ENCODE results near the gene TNP1. TPM values are rescaled to one million over a fixed set of nuclear protein-coding genes. Genes with fewer than 3 reads are reported as not detected.

The TNP1 gene
- total and polyA plus RNA-seq, 4 donors = not detected

DNA sequence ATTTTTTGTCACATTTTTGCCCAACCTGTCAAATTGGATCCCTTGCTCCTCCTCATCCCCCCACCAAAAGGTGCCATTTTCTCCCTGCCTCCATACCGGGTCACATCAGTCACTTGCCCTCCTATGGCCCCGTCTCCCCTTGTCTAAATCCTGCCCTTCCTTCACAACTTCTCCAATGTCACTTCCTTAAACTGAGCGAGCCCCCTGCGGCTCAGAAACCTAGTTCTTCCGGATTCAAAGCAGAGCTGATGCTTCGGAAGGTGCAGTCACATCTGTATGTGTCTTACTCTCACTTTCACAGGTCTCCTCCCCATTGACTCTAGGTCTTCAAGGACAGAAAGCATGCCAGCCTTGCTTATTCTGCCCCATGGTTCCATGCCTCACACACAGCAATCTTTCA lies 22.1 kb downstream of the TNP1 start:
- WGBS = 81% methylated on average over 6 of the region's 6 CpGs
- no peaks in the 10 kb centered on the region for H3K27me3 ChIP-seq (ENCODE audit: control insufficient read depth in 4 of 4, insufficient read depth in 4 of 4, low read length in 3 of 4)
- no peak for DNase-seq (ENCODE audit: low spot score)
- H3K27ac ChIP-seq (ENCODE audit: low read depth in 1 of 2, low read length in 2 of 2) = no peak overlapping the region
- no peaks in the 10 kb centered on the region for H3K36me3 ChIP-seq (ENCODE audit: control insufficient read depth in 4 of 4, insufficient read depth in 3 of 4, low read depth in 1 of 4, low read length in 3 of 4)
- no peak for TF ChIP-seq RAD21 (IDR thresholded peaks at IDR 0.05)
- TF ChIP-seq, protein P1, sequence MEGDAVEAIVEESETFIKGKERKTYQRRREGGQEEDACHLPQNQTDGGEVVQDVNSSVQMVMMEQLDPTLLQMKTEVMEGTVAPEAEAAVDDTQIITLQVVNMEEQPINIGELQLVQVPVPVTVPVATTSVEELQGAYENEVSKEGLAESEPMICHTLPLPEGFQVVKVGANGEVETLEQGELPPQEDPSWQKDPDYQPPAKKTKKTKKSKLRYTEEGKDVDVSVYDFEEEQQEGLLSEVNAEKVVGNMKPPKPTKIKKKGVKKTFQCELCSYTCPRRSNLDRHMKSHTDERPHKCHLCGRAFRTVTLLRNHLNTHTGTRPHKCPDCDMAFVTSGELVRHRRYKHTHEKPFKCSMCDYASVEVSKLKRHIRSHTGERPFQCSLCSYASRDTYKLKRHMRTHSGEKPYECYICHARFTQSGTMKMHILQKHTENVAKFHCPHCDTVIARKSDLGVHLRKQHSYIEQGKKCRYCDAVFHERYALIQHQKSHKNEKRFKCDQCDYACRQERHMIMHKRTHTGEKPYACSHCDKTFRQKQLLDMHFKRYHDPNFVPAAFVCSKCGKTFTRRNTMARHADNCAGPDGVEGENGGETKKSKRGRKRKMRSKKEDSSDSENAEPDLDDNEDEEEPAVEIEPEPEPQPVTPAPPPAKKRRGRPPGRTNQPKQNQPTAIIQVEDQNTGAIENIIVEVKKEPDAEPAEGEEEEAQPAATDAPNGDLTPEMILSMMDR (IDR thresholded peaks at IDR 0.05; ENCODE audit: low read depth, low read length, missing input control) = no peak
- TF ChIP-seq, protein P2, sequence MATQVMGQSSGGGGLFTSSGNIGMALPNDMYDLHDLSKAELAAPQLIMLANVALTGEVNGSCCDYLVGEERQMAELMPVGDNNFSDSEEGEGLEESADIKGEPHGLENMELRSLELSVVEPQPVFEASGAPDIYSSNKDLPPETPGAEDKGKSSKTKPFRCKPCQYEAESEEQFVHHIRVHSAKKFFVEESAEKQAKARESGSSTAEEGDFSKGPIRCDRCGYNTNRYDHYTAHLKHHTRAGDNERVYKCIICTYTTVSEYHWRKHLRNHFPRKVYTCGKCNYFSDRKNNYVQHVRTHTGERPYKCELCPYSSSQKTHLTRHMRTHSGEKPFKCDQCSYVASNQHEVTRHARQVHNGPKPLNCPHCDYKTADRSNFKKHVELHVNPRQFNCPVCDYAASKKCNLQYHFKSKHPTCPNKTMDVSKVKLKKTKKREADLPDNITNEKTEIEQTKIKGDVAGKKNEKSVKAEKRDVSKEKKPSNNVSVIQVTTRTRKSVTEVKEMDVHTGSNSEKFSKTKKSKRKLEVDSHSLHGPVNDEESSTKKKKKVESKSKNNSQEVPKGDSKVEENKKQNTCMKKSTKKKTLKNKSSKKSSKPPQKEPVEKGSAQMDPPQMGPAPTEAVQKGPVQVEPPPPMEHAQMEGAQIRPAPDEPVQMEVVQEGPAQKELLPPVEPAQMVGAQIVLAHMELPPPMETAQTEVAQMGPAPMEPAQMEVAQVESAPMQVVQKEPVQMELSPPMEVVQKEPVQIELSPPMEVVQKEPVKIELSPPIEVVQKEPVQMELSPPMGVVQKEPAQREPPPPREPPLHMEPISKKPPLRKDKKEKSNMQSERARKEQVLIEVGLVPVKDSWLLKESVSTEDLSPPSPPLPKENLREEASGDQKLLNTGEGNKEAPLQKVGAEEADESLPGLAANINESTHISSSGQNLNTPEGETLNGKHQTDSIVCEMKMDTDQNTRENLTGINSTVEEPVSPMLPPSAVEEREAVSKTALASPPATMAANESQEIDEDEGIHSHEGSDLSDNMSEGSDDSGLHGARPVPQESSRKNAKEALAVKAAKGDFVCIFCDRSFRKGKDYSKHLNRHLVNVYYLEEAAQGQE (IDR thresholded peaks at IDR 0.05) = no peak
- TF ChIP-seq, protein P3, sequence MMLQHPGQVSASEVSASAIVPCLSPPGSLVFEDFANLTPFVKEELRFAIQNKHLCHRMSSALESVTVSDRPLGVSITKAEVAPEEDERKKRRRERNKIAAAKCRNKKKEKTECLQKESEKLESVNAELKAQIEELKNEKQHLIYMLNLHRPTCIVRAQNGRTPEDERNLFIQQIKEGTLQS (IDR thresholded peaks at IDR 0.05) = no peak
- no peak for TF ChIP-seq NR2F2 (IDR thresholded peaks at IDR 0.05)
- TF ChIP-seq TAF1 (conservative IDR thresholded peaks at IDR 0.05) = no peak
- TF ChIP-seq HNF4G (IDR thresholded peaks at IDR 0.05) = no peak
- no peak for TF ChIP-seq SP1 (IDR thresholded peaks at IDR 0.05)
- no peak for TF ChIP-seq FOXA1 (IDR thresholded peaks at IDR 0.05)
- no peak for TF ChIP-seq RXRA (IDR thresholded peaks at IDR 0.05)
- no peak for TF ChIP-seq YY1 (IDR thresholded peaks at IDR 0.05)
- TF ChIP-seq GABPA (IDR thresholded peaks at IDR 0.05 in 1 of 2, conservative IDR thresholded peaks at IDR 0.05 in 1 of 2) = no peak
- TF ChIP-seq, protein P4, sequence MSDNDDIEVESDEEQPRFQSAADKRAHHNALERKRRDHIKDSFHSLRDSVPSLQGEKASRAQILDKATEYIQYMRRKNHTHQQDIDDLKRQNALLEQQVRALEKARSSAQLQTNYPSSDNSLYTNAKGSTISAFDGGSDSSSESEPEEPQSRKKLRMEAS (IDR thresholded peaks at IDR 0.05) = no peak
- TF ChIP-seq, protein P5, sequence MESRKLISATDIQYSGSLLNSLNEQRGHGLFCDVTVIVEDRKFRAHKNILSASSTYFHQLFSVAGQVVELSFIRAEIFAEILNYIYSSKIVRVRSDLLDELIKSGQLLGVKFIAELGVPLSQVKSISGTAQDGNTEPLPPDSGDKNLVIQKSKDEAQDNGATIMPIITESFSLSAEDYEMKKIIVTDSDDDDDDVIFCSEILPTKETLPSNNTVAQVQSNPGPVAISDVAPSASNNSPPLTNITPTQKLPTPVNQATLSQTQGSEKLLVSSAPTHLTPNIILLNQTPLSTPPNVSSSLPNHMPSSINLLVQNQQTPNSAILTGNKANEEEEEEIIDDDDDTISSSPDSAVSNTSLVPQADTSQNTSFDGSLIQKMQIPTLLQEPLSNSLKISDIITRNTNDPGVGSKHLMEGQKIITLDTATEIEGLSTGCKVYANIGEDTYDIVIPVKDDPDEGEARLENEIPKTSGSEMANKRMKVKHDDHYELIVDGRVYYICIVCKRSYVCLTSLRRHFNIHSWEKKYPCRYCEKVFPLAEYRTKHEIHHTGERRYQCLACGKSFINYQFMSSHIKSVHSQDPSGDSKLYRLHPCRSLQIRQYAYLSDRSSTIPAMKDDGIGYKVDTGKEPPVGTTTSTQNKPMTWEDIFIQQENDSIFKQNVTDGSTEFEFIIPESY (IDR thresholded peaks at IDR 0.05) = no peak
- H3K4me1 ChIP-seq (ENCODE audit: control insufficient read depth in 4 of 4, insufficient read depth in 4 of 4, low read length in 3 of 4) = no peaks in the 10 kb centered on the region
- H3K4me3 ChIP-seq (ENCODE audit: low read depth in 1 of 3, low read length in 3 of 3) = no peak overlapping the region
- no peaks in the 10 kb centered on the region for H3K9me3 ChIP-seq (ENCODE audit: control insufficient read depth in 4 of 4, low read length in 3 of 4)
- no peak overlapping the region for H3K9ac ChIP-seq (ENCODE audit: low read depth in 1 of 2, low read length in 2 of 2)

DNA sequence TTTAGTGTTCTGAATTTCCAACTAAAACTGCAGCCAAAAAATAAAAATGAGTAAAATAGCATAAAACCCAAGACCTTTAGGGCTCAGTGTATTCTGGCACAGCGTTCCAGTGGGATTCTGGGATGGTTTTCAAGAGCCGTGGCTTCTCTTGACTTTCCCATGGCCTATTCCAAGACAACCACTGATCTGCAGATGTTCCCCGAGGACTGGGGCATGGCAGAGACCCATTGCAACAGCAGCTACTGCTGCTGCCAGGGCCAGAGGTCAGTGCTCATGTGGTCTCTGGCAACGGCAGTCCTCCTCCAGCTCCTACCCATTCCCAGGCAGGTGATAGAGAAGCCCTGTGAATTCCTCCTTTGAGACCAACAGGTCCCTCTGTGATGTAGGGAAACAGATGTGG lies 26.8 kb downstream of the TNP1 start:
- 46% methylated on average over 4 of the region's 4 CpGs for WGBS
- TF ChIP-seq NR2F2 (IDR thresholded peaks at IDR 0.05) (peak; percentile 85), SP1 (IDR thresholded peaks at IDR 0.05) (peak; percentile 27), HNF4A (conservative IDR thresholded peaks at IDR 0.05) (peak; percentile 15 to 44), RAD21 (IDR thresholded peaks at IDR 0.05) (peak; percentile 20 to 23), GABPA (IDR thresholded peaks at IDR 0.05 in 1 of 2, conservative IDR thresholded peaks at IDR 0.05 in 1 of 2) (no peak), RXRA (IDR thresholded peaks at IDR 0.05) (peak in 1 of 2 donors; percentile 57)
- TF ChIP-seq, protein P3 (IDR thresholded peaks at IDR 0.05) = no peak
- no peak for DNase-seq (ENCODE audit: low spot score)
- no peak overlapping the region for H3K4me3 ChIP-seq (ENCODE audit: low read depth in 1 of 3, low read length in 3 of 3)
- H3K27me3 ChIP-seq (ENCODE audit: control insufficient read depth in 4 of 4, insufficient read depth in 4 of 4, low read length in 3 of 4) = no peaks in the 10 kb centered on the region
- no peaks in the 10 kb centered on the region for H3K9me3 ChIP-seq (ENCODE audit: control insufficient read depth in 4 of 4, low read length in 3 of 4)
- peaks cover 3 to 9% (median 5%) of the 10 kb centered on the region in 4 donors for H3K4me1 ChIP-seq (ENCODE audit: control insufficient read depth in 4 of 4, insufficient read depth in 4 of 4, low read length in 3 of 4)
- no peaks in the 10 kb centered on the region for H3K36me3 ChIP-seq (ENCODE audit: control insufficient read depth in 4 of 4, insufficient read depth in 3 of 4, low read depth in 1 of 4, low read length in 3 of 4)
- H3K9ac ChIP-seq (ENCODE audit: low read depth in 1 of 2, low read length in 2 of 2) = no peak overlapping the region
- no peak overlapping the region for H3K27ac ChIP-seq (ENCODE audit: low read depth in 1 of 2, low read length in 2 of 2)
